HG02759 (cell line): Measurements from ENCODE around the gene CHST10.

Experiments used
- ATAC-seq: cut with Tn5 transposase; IDR thresholded peaks from one replicate; pipeline ENCODE4 v1.9.1; 2021; ENCODE audit warnings: mild to moderate bottlenecking, moderate library complexity; ENCODE audit not compliant: unreplicated experiment

CHST10 gene

GRCh38 chr2:100417711-100418124 lies 250 bp upstream of the CHST10 start:
- no peak for ATAC-seq

GRCh38 chr2:100416397-100416934 lies 1.0 kb downstream of the CHST10 start:
- ATAC-seq = no peak

DNA sequence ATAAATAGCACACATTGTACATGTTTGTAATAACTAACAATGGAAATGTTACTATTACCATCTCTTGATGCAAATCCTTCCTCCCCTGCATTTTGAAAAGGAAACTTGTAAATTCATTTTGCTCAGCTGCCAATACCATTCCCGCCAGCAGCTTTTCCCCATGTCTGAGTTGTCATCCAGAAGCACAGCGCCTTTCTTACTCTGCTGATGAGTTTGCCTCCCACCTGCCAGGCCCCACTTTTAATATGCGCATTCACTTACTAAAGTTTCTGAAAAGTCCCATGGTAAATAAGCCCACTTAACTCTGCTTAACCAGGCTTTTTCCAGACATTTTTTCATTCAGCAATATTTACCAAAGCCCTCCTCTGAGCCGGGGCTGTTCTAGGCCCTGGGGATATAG lies 3.9 kb downstream of the CHST10 start:
- ATAC-seq = no peak

DNA sequence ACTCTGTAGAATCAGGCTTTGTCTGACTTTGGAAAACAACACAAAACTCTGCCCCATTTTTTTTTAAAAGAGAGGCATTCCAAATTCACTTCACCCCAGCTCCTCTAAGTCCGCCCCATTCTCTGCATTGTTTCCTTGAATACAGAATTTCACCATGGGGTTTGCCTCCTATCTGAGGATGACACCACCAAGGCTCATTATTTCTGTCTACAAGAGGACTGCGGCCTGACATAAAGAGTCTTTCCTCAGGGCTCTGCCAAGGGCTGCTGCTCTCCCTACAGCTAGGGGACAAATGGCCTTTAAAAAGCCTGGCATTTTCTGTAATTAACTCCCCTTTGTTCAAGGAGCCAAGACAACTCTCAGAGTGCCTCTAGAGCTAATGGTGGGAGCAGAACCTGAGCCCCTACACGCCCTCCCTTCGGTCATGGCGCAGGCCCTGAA lies 4.6 kb downstream of the CHST10 start:
- ATAC-seq = no peak

GRCh38 chr2:100412466-100412865 lies 5.0 kb downstream of the CHST10 start:
- no peak for ATAC-seq

GRCh38 chr2:100411841-100412292 lies 5.6 kb downstream of the CHST10 start:
- ATAC-seq = no peak

DNA sequence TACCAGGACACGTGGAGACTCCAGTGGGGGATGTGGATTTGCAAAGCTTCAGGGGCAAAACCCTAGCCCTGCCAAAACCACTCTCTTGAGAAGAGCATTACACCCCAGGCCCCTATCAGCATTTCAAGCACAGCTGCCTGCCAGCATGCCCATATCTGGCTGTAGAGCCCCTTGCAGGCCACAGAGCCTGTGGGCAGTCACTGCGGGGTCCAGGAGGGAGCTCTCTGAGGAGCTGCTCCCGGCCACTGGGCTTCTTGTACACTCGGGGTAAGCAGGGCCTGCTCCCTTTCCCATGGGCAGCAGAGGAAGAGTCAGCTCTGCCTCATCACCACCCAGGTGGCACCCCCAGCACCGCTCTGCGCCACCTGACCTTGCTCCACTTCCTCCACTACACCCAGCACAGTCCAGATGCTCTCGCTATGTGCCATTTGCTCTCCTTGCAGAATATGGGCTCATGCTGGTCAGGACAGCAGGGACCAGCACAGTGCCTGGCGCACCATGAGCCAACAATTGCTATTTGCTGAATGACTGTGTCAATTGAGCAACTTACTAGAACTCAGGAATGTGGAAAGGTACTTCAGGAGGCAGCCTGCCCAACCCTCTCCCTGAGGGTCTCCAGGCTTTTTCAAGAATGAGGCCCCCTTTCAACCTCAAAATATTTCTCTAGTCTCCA lies 7.4 kb downstream of the CHST10 start:
- ATAC-seq = no peak

GRCh38 chr2:100409461-100409860 lies 8.0 kb downstream of the CHST10 start:
- no peak for ATAC-seq

DNA sequence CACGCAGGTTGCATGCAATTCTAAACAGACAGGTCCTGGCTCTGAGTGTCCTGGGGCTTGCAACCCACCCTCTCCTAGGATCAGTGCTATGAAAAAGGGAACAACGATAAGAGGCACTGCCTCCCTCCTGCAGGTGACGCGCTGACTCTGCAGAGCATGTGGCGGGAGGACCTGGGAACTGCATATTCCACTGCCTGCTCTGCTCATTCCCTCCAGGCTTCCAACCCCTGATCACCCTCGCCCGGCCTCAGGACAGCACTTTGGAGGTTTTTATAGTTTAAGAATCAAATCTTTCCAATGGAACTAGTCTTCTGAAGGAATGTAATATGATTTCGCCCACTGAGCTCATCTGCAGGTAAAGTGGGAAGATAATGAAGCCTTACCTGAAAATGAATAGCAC lies 8.5 kb downstream of the CHST10 start:
- no peak for ATAC-seq

- no peak for ATAC-seq
Measured at GRCh38 chr2:100408104-100408503, 9.4 kb downstream of the CHST10 start.

- ATAC-seq = no peak
Measured at GRCh38 chr2:100407563-100407962, 9.9 kb downstream of the CHST10 start.

- no peak for ATAC-seq
Measured at GRCh38 chr2:100407073-100407472, 10.4 kb downstream of the CHST10 start.

DNA sequence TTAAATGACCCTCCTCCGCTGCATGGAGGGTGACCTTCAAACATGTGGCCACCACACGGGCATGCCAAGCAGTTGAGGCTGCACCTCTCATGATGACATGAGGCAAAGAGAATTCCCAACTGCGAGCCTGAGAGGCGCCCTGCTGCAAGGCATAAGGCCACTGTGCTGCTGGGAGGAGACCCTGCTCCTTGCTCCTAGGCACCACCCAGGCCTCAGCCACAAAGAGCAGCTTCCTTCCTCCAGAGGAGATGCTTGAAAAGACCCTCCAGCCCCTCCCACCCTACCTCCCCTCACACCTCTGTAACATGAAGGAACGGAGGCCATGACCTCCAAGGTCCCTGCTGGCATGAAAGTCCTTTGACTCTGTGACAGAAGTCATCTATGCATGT lies 11.4 kb downstream of the CHST10 start:
- ATAC-seq = no peak

DNA sequence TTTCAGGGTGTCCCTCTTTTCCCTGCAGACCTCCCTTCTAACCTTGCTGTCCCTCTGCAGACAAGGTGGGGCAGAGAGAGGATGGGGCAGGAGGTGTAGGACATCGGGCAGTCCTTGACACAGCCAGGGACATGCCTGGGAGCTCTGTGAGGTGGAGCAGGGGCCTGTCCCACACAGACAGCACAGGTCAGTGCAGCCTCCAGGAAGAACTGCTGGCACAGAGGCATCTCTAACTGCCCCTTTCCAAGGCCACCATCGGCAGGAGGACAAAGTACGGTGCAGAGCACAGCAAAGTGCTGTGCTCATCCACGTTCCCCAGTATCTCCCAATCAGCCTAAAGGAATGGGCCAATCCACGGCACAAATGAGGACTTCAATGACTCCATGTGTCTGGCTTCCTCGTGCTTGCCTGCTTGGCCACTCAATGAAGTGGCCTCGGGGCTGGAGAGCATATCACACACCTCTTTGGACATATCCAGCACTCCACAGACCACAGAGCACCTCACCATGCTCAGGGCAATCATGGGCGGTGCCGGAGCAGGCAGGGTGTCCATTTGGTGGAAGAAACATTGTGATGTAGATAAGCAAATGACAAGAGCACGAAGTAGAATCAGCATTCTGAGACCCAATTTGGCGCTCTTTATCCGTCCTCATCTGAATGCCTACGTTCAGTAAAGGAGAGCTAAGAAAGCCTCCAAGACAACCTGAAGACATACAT lies 11.9 kb downstream of the CHST10 start:
- no peak for ATAC-seq

DNA sequence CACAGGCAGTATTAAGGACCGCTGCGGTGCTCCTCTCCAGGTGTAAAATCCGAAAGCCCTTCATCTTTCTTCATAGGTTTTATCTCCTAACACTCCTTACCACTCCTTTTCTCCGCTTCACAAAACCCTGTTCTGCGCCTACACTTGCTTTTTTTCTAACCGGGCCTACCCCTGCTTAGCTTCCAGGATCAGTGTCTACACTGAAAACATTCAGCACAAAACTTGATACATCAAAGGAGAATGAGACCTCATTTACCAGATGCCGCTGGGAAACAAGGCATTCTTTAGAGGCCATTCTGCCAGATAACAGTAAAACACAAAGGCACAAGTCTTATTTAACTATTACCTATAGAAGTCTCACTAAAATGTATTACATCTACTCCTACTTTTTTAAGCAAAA lies 13.1 kb downstream of the CHST10 start:
- no peak for ATAC-seq

GRCh38 chr2:100403722-100404121 lies 13.7 kb downstream of the CHST10 start:
- no peak for ATAC-seq

GRCh38 chr2:100401268-100401667 lies 16.2 kb downstream of the CHST10 start:
- ATAC-seq = no peak

GRCh38 chr2:100399714-100400113 lies 17.8 kb downstream of the CHST10 start:
- no peak for ATAC-seq

DNA sequence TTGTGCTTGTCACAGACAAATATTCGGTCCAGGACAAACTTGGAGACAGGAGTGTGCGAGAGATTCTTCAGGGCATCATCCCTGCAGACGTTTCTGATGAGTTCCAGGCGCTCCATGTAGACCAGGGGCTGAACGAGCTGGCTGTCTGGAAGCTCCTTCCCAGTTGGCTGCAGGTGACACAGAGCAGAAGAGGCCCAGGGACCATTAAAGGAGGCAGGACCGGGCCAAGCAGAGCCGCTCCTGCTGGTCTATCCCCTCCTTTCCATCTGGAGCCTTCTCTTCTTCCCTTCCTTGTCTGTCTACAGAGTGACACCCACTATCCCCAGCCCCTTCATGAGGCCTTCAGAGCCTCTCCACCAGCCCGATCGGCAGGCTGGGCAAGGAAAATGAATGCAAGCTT lies 19.5 kb downstream of the CHST10 start:
- ATAC-seq = no peak

DNA sequence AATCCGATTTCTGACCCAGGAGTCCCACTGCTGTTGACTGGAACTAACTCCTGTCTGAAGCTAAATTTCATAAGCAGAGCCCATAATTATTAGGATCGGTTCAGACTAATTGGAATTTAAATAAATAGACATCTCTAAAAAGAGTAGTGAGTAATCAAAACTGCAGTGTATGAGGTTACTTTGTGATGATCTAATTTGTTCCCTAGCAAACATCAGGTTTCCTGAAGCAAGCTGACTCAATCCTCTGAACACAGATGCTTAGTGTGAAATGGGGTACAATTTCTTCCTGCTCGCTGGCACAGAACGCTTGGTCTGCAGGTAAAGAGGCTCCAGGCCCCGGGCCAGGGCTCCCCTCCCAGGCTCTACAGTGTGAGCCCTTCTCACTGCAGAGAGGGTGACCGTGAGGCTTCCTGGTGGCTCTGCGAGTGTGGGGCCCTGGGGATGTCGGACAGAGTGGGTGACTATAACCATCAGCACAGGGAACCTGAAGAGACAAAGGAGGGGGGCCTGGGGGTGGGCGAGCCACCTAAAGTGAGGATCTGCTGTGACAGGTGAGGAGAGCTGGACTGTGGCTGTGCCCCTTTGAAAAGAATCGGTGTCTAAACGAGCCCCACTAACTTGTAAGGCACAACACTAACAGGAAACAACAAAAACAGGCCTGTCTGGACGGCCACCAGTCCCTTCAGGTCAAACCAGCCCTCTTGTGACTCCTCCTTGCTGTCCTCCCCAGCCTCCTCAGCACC lies 20.2 kb downstream of the CHST10 start:
- ATAC-seq = no peak

- no peak for ATAC-seq
Measured at GRCh38 chr2:100396483-100396882, 21.0 kb downstream of the CHST10 start.
